HepG2 (cell line): ENCODE measurements around the gene SIMC1. TPM values are rescaled to one million over a fixed set of nuclear protein-coding genes. Genes with fewer than 3 reads are reported as not detected.
A peak's percentile ranks its signal among the peaks of the same experiment; 100 is the strongest.

Experiments
- JUNB ChIP-seq: sonication (generic); formaldehyde crosslinking; IDR thresholded peaks from 2 replicates; pipeline ENCODE4 v1.8.0; 2022; ENCODE audit warnings: missing genetic modification reagents, mild to moderate bottlenecking, borderline replicate concordance
- NFE2L2 ChIP-seq: fragments of 150-350 bp; IDR thresholded peaks from 2 replicates; pipeline ENCODE4 v1.6.1; 2014; ENCODE audit warnings: low read length
- POLR2AphosphoS2 ChIP-seq: IDR thresholded peaks from 2 replicates; pipeline ENCODE4 v1.6.1; 2011; ENCODE audit warnings: low read depth, low read length, improper control_type of control experiment
- SMYD3 ChIP-seq: sonication (generic); formaldehyde crosslinking; IDR thresholded peaks from 2 replicates; pipeline ENCODE4 v1.8.1; 2023; ENCODE audit warnings: mild to moderate bottlenecking, missing genetic modification reagents
- SOX13 ChIP-seq, 3 experiments: fragments of 450-650 bp in 1 of 3; sonication (generic) in 1 of 3; formaldehyde crosslinking in 1 of 3; IDR thresholded peaks in 2 of 3; conservative IDR thresholded peaks in 1 of 3; 2 replicates each; pipeline versions ENCODE4 v1.5.0 to v1.6.1; 2016 to 2020; ENCODE audit warnings: antibody characterized with exemption in 1 of 3, mild to moderate bottlenecking in 1 of 3, missing compliant biosample characterization in 1 of 3, missing genetic modification reagents in 1 of 3, moderate library complexity in 1 of 3
- TBX2 ChIP-seq: sonication (generic); formaldehyde crosslinking; IDR thresholded peaks from 2 replicates; pipeline ENCODE4 v1.5.0; 2020; ENCODE audit warnings: missing genetic modification reagents, mild to moderate bottlenecking, borderline replicate concordance
- ZFAT ChIP-seq: sonication (generic); formaldehyde crosslinking; conservative IDR thresholded peaks from 2 replicates; pipeline ENCODE4 v1.8.1; 2023; ENCODE audit warnings: missing genetic modification reagents, inconsistent platforms
- ZNF136 ChIP-seq: sonication (generic); formaldehyde crosslinking; IDR thresholded peaks from 2 replicates; pipeline ENCODE4 v1.8.1; 2022; ENCODE audit warnings: low read depth, mild to moderate bottlenecking, moderate library complexity, missing genetic modification reagents
- ZNF251 ChIP-seq: sonication (generic); formaldehyde crosslinking; IDR thresholded peaks from 2 replicates; pipeline ENCODE4 v1.9.0; 2021; ENCODE audit warnings: mild to moderate bottlenecking, missing genetic modification reagents
- ZNF672 ChIP-seq: sonication (generic); formaldehyde crosslinking; IDR thresholded peaks from 2 replicates; pipeline ENCODE4 v1.8.1; 2022; ENCODE audit warnings: missing genetic modification reagents
- ZNF713 ChIP-seq: sonication (generic); formaldehyde crosslinking; IDR thresholded peaks from 2 replicates; pipeline ENCODE4 v1.4.0; 2020; ENCODE audit warnings: mild to moderate bottlenecking, missing genetic modification reagents
- polyA plus RNA-seq, 8 experiments: library from polyadenylated mRNA; depleted of rRNA in 3 of 8; stranded (reverse) in 7 of 8; unstranded in 1 of 8; fragments of >200 nt; fragmentation: Illumina TruSeq in 4 of 8; extraction: Trizol in 4 of 8; gene quantifications; 2 replicates each; pipeline versions ENCODE4 v1.2.1 to v1.2.3, GENCODE V29; 2011 to 2016; ENCODE audit warnings: low read depth in 4 of 8, missing spikeins in 1 of 8, mixed read lengths in 1 of 8; ENCODE audit not compliant: insufficient read depth in 1 of 8
- total RNA-seq, 5 experiments: library from RNA; depleted of rRNA; stranded (reverse); fragments of >200 nt; fragmentation: Illumina TruSeq; extraction: Trizol; gene quantifications; 2 replicates each; pipeline ENCODE4 v1.2.3, GENCODE V29; 2016; ENCODE audit warnings: low read depth in 1 of 5
- TF ChIP-seq, protein P1 (sequence below): sonication (generic); formaldehyde crosslinking; IDR thresholded peaks from 2 replicates; pipeline ENCODE4 v1.8.0; 2022; ENCODE audit warnings: mild to moderate bottlenecking, missing genetic modification reagents; ENCODE audit not compliant: insufficient replicate concordance
- TF ChIP-seq, protein P2 (sequence below): sonication (generic); formaldehyde crosslinking; IDR thresholded peaks from 2 replicates; pipeline ENCODE4 v1.8.1; 2023; ENCODE audit warnings: mild to moderate bottlenecking, inconsistent platforms, moderate library complexity, missing genetic modification reagents, borderline replicate concordance
- TF ChIP-seq, protein P3 (sequence below): sonication (generic); formaldehyde crosslinking; IDR thresholded peaks from 2 replicates; pipeline ENCODE4 v1.4.0; 2020; ENCODE audit warnings: mild to moderate bottlenecking, missing genetic modification reagents, borderline replicate concordance

SIMC1 gene
- total and polyA plus RNA-seq, 2 of the 13 experiments (the other 11 are each of a cell fraction or from before 2014, with no cell fraction given): 5.4 to 6.8 TPM

DNA sequence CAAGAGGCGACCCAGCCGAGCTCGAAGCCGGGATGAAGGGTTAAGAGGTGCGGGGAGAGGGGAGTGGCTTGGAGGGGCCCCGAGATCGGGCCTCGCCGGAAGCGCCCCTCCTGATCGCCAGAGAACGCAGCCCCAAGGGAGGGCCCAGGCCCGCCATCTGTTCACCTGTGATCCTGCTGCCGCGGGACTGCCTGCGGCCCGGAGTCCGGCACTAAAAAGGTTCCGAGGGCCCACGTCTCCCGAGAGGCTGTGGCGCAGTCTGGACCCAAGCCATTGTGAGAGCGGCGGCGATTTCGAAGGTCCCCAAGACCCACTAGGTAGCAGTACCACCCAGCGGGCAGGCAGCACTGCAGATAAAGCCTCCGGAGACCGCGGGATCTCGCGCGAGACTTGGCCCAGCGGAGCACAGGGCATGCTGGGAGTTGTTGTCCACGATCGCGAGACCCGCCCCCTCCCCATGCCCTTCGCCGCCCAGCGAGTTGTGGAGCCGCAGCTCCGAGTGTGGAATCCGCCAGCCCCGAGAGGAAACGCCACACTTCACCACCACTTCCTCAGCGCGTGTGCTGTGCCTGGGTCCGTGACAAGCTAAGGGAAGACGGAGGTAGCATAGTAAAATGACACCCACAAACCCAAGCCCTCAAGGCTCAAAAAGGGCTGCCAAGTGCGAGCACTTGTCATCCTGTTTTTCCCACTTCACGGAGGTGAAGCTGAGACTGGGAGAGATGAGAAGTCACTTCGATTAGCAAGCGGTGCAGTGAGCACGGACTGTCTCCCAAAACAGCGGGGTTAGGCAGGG is 123.4 kb downstream of the SIMC1 start, which contains the start of gene KIAA1191 (continued):
- no peak for TF ChIP-seq SOX13 (IDR thresholded peaks at IDR 0.05)
- TF ChIP-seq SOX13 (CRISPR knock-in tag; conservative IDR thresholded peaks at IDR 0.05 in 1 of 2, IDR thresholded peaks at IDR 0.05 in 1 of 2): no peak; a peak in 1 of 4 replicates
- TF ChIP-seq SMYD3 (CRISPR knock-in tag): no peak
- no peak for TF ChIP-seq ZFAT (CRISPR knock-in tag)
- TF ChIP-seq ZNF713: peak; percentile 94; the same call in 1 of the 2 replicates
- TF ChIP-seq, protein P1, sequence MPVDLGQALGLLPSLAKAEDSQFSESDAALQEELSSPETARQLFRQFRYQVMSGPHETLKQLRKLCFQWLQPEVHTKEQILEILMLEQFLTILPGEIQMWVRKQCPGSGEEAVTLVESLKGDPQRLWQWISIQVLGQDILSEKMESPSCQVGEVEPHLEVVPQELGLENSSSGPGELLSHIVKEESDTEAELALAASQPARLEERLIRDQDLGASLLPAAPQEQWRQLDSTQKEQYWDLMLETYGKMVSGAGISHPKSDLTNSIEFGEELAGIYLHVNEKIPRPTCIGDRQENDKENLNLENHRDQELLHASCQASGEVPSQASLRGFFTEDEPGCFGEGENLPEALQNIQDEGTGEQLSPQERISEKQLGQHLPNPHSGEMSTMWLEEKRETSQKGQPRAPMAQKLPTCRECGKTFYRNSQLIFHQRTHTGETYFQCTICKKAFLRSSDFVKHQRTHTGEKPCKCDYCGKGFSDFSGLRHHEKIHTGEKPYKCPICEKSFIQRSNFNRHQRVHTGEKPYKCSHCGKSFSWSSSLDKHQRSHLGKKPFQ (CRISPR knock-in tag): peak; percentile 19
- no peak for TF ChIP-seq ZNF672 (CRISPR knock-in tag)
- TF ChIP-seq, protein P2, sequence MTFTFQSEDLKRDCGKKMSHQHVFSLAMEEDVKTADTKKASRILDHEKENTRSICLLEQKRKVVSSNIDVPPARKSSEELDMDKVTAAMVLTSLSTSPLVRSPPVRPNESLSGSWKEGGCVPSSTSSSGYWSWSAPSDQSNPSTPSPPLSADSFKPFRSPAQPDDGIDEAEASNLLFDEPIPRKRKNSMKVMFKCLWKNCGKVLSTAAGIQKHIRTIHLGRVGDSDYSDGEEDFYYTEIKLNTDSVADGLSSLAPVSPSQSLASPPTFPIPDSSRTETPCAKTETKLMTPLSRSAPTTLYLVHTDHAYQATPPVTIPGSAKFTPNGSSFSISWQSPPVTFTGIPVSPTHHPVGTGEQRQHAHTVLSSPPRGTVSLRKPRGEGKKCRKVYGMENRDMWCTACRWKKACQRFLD: peak; percentile 62; the same call in 1 of the 2 replicates
- TF ChIP-seq, protein P3, sequence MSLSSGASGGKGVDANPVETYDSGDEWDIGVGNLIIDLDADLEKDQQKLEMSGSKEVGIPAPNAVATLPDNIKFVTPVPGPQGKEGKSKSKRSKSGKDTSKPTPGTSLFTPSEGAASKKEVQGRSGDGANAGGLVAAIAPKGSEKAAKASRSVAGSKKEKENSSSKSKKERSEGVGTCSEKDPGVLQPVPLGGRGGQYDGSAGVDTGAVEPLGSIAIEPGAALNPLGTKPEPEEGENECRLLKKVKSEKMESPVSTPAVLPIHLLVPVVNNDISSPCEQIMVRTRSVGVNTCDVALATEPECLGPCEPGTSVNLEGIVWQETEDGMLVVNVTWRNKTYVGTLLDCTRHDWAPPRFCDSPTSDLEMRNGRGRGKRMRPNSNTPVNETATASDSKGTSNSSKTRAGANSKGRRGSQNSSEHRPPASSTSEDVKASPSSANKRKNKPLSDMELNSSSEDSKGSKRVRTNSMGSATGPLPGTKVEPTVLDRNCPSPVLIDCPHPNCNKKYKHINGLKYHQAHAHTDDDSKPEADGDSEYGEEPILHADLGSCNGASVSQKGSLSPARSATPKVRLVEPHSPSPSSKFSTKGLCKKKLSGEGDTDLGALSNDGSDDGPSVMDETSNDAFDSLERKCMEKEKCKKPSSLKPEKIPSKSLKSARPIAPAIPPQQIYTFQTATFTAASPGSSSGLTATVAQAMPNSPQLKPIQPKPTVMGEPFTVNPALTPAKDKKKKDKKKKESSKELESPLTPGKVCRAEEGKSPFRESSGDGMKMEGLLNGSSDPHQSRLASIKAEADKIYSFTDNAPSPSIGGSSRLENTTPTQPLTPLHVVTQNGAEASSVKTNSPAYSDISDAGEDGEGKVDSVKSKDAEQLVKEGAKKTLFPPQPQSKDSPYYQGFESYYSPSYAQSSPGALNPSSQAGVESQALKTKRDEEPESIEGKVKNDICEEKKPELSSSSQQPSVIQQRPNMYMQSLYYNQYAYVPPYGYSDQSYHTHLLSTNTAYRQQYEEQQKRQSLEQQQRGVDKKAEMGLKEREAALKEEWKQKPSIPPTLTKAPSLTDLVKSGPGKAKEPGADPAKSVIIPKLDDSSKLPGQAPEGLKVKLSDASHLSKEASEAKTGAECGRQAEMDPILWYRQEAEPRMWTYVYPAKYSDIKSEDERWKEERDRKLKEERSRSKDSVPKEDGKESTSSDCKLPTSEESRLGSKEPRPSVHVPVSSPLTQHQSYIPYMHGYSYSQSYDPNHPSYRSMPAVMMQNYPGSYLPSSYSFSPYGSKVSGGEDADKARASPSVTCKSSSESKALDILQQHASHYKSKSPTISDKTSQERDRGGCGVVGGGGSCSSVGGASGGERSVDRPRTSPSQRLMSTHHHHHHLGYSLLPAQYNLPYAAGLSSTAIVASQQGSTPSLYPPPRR (CRISPR knock-in tag): peak; percentile 37; the same call in 1 of the 2 replicates
- no peak for TF ChIP-seq JUNB (CRISPR knock-in tag)
- TF ChIP-seq NFE2L2: no peak
- TF ChIP-seq ZNF136 (CRISPR knock-in tag): no peak
- peak; percentile 68; the same call in 1 of the 2 replicates for TF ChIP-seq POLR2AphosphoS2
- TF ChIP-seq ZNF251 (CRISPR knock-in tag): no peak
- peak; percentile 43 for TF ChIP-seq TBX2
